ENCODE measurements around the gene DPH1. TPM values are rescaled to one million over a fixed set of nuclear protein-coding genes. Genes with fewer than 3 reads are reported as not detected.

DPH1 gene
- polyA plus RNA-seq, 1 of the 3 experiments (the other 2 are of a cell fraction) = 36.2 TPM

DNA sequence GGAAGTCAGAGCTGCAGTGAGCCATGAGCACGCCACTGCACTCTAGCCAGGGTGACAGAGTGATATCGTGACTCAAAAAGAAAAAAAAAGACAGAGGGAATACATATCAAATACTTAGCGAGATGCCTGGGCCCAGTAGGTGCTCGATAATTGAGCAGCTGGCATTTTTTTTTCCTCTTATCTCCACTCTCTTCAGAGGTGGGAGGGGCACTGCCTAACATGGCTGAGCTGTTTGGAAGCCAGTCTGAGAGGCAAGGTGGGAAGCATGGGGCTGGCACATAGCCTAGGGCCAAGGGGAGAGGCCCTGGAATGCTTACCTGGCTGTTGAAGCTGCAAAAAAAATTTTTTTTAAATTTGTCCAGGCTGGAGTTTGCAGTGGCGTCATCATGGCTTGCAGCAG, 63.4 kb downstream of the DPH1 start:
- POLR2A ChIA-PET = no interaction called here

More for the DNA sequence above, 63.4 kb downstream of the DPH1 start:
- H3K27me3 ChIP-seq (ENCODE audit: insufficient read depth) = no peaks in the 10 kb centered on the region
- H3K9me2 ChIP-seq = no peaks in the 10 kb centered on the region
- TF ChIP-seq SIN3A (IDR thresholded peaks at IDR 0.05; ENCODE audit: borderline replicate concordance, low read depth, low read length) = no peak
- TF ChIP-seq POLR2AphosphoS5 (IDR thresholded peaks at IDR 0.05; ENCODE audit: low read depth, low read length) = no peak
- TF ChIP-seq EZH2phosphoT487 (IDR thresholded peaks at IDR 0.05; ENCODE audit: borderline replicate concordance, low read depth) = no peak
- no peak for TF ChIP-seq GABPA (IDR thresholded peaks at IDR 0.05; ENCODE audit: low read depth)
- TF ChIP-seq, protein P1, sequence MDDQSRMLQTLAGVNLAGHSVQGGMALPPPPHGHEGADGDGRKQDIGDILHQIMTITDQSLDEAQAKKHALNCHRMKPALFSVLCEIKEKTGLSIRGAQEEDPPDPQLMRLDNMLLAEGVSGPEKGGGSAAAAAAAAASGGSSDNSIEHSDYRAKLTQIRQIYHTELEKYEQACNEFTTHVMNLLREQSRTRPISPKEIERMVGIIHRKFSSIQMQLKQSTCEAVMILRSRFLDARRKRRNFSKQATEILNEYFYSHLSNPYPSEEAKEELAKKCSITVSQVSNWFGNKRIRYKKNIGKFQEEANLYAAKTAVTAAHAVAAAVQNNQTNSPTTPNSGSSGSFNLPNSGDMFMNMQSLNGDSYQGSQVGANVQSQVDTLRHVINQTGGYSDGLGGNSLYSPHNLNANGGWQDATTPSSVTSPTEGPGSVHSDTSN (IDR thresholded peaks at IDR 0.05) = no peak
- TF ChIP-seq GATA2 (CRISPR knock-in tag; IDR thresholded peaks at IDR 0.05) = 0 out of 2 replicates have a peak, but pooled peaks have one; percentile 20
- TF ChIP-seq MEF2A (IDR thresholded peaks at IDR 0.05; ENCODE audit: borderline replicate concordance, low read depth) = no peak
- H3K4me2 ChIP-seq = no peak overlapping the region
- no peak overlapping the region for H3K9ac ChIP-seq
- no peaks in the 10 kb centered on the region for H3K9me3 ChIP-seq
- H3K79me2 ChIP-seq (ENCODE audit: insufficient read depth) = peaks cover 6% of the 10 kb centered on the region; the same call in 1 of the 2 replicates
- H3K4me1 ChIP-seq (ENCODE audit: control insufficient read depth in 1 of 2, insufficient read depth in 2 of 2, low read depth in 1 of 2, low read length in 1 of 2) = peaks cover 24 to 31% of the 10 kb centered on the region in 2 experiments; a peak in 3 of 4 replicates
- no peaks in the 10 kb centered on the region for H4K20me1 ChIP-seq (ENCODE audit: insufficient read depth)
- 87% methylated on average over 5 of the region's 5 CpGs for WGBS (ENCODE audit: low lambda C conversion rate)
- H3K4me3 ChIP-seq (ENCODE audit: low read depth in 2 of 2, low read length in 1 of 2) = no peak overlapping the region
- peaks cover 16% of the 10 kb centered on the region for H3F3A ChIP-seq (replicated peaks; ENCODE audit: insufficient read depth)
- no peak overlapping the region for H3K27ac ChIP-seq (ENCODE audit: low read depth in 2 of 2, low read length in 1 of 2)
- no peaks in the 10 kb centered on the region for H3K36me3 ChIP-seq (replicated peaks in 1 of 2; ENCODE audit: control insufficient read depth in 1 of 2, insufficient read depth in 2 of 2, low read length in 1 of 2)
- DNase-seq = peak; percentile 27
- H2AFZ ChIP-seq (ENCODE audit: low read depth) = no peak overlapping the region
- CTCF ChIA-PET = interaction anchor here (0.6 to 5.2 kb wide), 9 partner anchors 9 to 151 kb away, joined by 3 to 35 read pairs (median 3); partner anchors contain the start of gene HIC1

Small RNA genes within 50 kb of the gene (small RNA-seq; reads per million reads assigned to genes)
- 0 reads per million in 7 experiments for gene AC090617.9
- 7.2 to 353 (median 110) reads per million in 7 experiments for gene MIR132
- 0 to 5.2 (median 2.7) reads per million in 7 experiments for gene MIR212
- 0 reads per million in 7 experiments for gene OVCA2

Other genes starting within 250 kb of the DPH1 start
- gene SMYD4, start 200.3 kb upstream of the DPH1 start, polyA plus RNA-seq (2012; rRNA removed) = 4.9 and 6.1 TPM in 2 replicates
- 47.2 and 53.7 TPM in 2 replicates for gene RPA1, start 200.1 kb upstream of the DPH1 start, polyA plus RNA-seq (2012; rRNA removed)
- gene RTN4RL1, start 4.8 kb upstream of the DPH1 start, polyA plus RNA-seq (2012; rRNA removed) = 0.07 TPM in 1 of 2 replicates, not detected in the other
- 58.1 and 59.2 TPM in 2 replicates for gene OVCA2, start 11.9 kb downstream of the DPH1 start, polyA plus RNA-seq (2012; rRNA removed)
- gene HIC1, start 24.9 kb downstream of the DPH1 start, polyA plus RNA-seq (2012; rRNA removed) = 3.8 and 6.4 TPM in 2 replicates

Data from SK-N-SH (cell line).